Parathyroid adenoma (tissue), 2 donors: ENCODE measurements around the gene PTPRM.

ENCODE experiments used
- H2AFZ ChIP-seq: fragments of 300-600 bp; sonication (generic); one replicate; pipeline ENCODE4 v1.7.0; 2017; ENCODE audit warnings: antibody characterized with exemption, mild to moderate bottlenecking
- H3K27ac ChIP-seq: fragments of 300-600 bp; sonication (generic); one replicate; pipeline ENCODE4 v1.7.0; 2017
- H3K27me3 ChIP-seq: fragments of 300-600 bp; sonication (generic); one replicate; pipeline ENCODE4 v1.7.0; 2017; ENCODE audit warnings: low read length; ENCODE audit not compliant: control insufficient read depth, insufficient read depth
- H3K36me3 ChIP-seq: fragments of 300-600 bp; sonication (generic); one replicate; pipeline ENCODE4 v1.7.0; 2017; ENCODE audit warnings: low read length; ENCODE audit not compliant: control insufficient read depth, insufficient read depth
- H3K4me1 ChIP-seq: fragments of 300-600 bp; sonication (generic); one replicate; pipeline ENCODE4 v1.7.0; 2017; ENCODE audit warnings: control low read depth
- H3K4me2 ChIP-seq: fragments of 300-600 bp; sonication (generic); one replicate; pipeline ENCODE4 v1.7.0; 2017; ENCODE audit warnings: low read length
- H3K4me3 ChIP-seq: fragments of 300-600 bp; sonication (generic); one replicate; pipeline ENCODE4 v1.7.0; 2017; ENCODE audit warnings: low read depth, low read length
- H3K79me2 ChIP-seq: fragments of 300-600 bp; sonication (generic); one replicate; pipeline ENCODE4 v1.7.0; 2017; ENCODE audit warnings: control low read depth
- H3K9ac ChIP-seq: fragments of 300-600 bp; sonication (generic); one replicate; pipeline ENCODE4 v1.7.0; 2017; ENCODE audit warnings: mild to moderate bottlenecking
- H3K9me3 ChIP-seq: fragments of 300-600 bp; sonication (generic); one replicate; pipeline ENCODE4 v1.7.0; 2017; ENCODE audit warnings: low read length; ENCODE audit not compliant: control insufficient read depth
- CTCF ChIP-seq: fragments of 300-600 bp; sonication (generic); IDR thresholded peaks from one replicate; pipeline ENCODE4 v1.7.0; 2017; ENCODE audit warnings: antibody characterized with exemption, mild to moderate bottlenecking
- donor health status: primary hyperparathyroidism.

The PTPRM gene

GRCh38 chr18:8356001-8356400 is 788.9 kb downstream of the PTPRM start:
- Histone ChIP-seq H3K36me3 (no peaks in the 10 kb centered on the region), H3K9me3 (no peaks in the 10 kb centered on the region), H3K27me3 (no peaks in the 10 kb centered on the region), H3K9ac (no peak overlapping the region), H2AFZ (no peak overlapping the region), H3K79me2 (no peaks in the 10 kb centered on the region), H3K27ac (no peak overlapping the region), H3K4me2 (no peak overlapping the region), H3K4me3 (no peak overlapping the region), H3K4me1 (no peaks in the 10 kb centered on the region)
- TF ChIP-seq CTCF: no peak

DNA sequence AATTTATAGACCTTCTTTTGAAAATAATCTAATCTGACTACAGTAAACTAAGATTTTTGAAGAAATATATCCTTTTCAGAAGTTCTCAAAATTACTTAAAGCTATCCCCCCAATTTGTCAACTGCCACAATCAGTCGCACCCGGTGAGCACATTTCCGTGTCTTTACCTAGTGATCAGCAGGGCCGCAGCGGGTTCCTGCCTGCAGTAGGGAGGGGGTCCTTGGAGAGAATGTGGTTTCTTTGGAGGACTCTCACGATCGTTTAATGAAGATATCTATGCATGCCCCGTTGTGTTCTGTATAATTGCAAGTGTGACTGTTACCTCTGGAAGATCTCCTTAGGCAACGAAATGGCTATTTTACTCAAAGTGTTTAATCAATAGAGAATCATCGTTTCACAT is 790.2 kb downstream of the PTPRM start:
- H3K27ac ChIP-seq: no peak overlapping the region
- no peak for TF ChIP-seq CTCF

DNA sequence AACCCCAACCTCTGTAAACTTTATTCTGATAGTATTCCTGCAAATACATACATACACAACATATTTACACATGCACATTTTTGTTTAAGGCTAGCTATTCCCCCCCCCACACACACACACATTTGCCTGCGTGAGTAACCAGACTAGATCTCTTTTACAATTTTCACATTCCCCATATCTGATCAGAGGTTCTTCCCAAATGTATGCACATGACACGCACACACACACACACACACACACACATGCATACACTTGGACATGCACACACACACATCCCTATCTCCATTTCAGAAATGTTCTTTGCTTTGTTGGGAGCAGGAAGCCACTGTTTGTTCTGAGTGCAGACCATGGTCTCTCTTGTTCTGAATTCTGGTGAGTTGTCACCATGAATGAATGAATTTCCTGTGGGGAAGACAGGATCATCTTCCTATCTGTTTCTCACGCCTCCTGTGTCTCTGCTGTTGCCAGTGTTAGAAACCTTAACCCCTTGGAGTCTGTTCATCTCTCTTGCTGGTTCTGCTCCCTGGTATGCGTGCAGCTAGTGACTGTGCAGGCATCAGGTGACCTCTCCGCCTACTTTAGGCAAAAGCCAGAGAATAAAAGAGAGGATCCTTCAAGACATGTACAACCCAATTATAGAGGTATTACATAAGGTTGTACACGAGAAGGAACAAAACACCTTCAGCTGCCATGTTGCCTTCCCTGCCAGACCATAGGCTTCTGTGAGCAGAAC is 791.1 kb downstream of the PTPRM start:
- no peaks in the 10 kb centered on the region for H3K36me3 ChIP-seq
- H3K9ac ChIP-seq: no peak overlapping the region
- no peak for TF ChIP-seq CTCF
- H3K9me3 ChIP-seq: no peaks in the 10 kb centered on the region
- no peaks in the 10 kb centered on the region for H3K27me3 ChIP-seq
- H3K79me2 ChIP-seq: no peaks in the 10 kb centered on the region
- H3K4me2 ChIP-seq: no peak overlapping the region
- no peak overlapping the region for H3K4me3 ChIP-seq
- no peak overlapping the region for H2AFZ ChIP-seq
- H3K27ac ChIP-seq: no peak overlapping the region
- no peaks in the 10 kb centered on the region for H3K4me1 ChIP-seq

More for the DNA sequence above, 790.2 kb downstream of the PTPRM start:
- Histone ChIP-seq H3K36me3 (no peaks in the 10 kb centered on the region), H3K9me3 (no peaks in the 10 kb centered on the region), H3K79me2 (no peaks in the 10 kb centered on the region), H3K4me3 (no peak overlapping the region), H2AFZ (no peak overlapping the region), H3K4me2 (no peak overlapping the region), H3K27me3 (no peaks in the 10 kb centered on the region), H3K9ac (no peak overlapping the region), H3K4me1 (no peaks in the 10 kb centered on the region)

GRCh38 chr18:8359076-8359475 is 792.0 kb downstream of the PTPRM start:
- no peak overlapping the region for H3K4me3 ChIP-seq
- H3K27me3 ChIP-seq: no peaks in the 10 kb centered on the region
- H3K27ac ChIP-seq: no peak overlapping the region
- H3K79me2 ChIP-seq: no peaks in the 10 kb centered on the region
- no peaks in the 10 kb centered on the region for H3K4me1 ChIP-seq
- H3K9me3 ChIP-seq: no peaks in the 10 kb centered on the region
- no peaks in the 10 kb centered on the region for H3K36me3 ChIP-seq
- H3K9ac ChIP-seq: no peak overlapping the region
- TF ChIP-seq CTCF: no peak
- no peak overlapping the region for H2AFZ ChIP-seq
- no peak overlapping the region for H3K4me2 ChIP-seq

DNA sequence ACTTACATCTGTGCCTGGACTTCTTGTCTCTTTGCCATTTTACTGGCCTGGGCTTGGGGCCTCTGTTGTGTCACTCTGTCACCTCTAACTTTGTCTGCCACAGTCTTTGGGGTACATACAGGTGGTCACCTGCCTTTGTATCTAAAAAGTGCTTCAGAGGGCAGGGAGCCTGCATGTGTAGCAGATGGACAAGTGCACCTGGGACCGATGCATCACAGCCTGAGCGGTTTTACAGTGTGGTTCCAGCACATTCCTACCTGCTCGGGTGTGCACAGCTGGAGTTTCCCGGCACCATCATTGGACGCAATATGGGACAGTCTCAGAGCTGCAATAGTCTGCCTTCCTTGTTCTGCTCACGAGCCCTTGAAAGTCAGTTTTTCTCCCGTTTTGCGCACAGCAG is 792.4 kb downstream of the PTPRM start:
- Histone ChIP-seq H3K4me3 (no peak overlapping the region), H3K79me2 (no peaks in the 10 kb centered on the region), H3K9ac (no peak overlapping the region), H3K4me1 (no peaks in the 10 kb centered on the region), H3K27me3 (no peaks in the 10 kb centered on the region), H3K36me3 (no peaks in the 10 kb centered on the region), H3K9me3 (no peaks in the 10 kb centered on the region), H3K27ac (no peak overlapping the region), H3K4me2 (no peak overlapping the region), H2AFZ (no peak overlapping the region)
- TF ChIP-seq CTCF: no peak
